ENCODE measurements around the gene KRTAP22-2.

Gene KRTAP22-2

DNA sequence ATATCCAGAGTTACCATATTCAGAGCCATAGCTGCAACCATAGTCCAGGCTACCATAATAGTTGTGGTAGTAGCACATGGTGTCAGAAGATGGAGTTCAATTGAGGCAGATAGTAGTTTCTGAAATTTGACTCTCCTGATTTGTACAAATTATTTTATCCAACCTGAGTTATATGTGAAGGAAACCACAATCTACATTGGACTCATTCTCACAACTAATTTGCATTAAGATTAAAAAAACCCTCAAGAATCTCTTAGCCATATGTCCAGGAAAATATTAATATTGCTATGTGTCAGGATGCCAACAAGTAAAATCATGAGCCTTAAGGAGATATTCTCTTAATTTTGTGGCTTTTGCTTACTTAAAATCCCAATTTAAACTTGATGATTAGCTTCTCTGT is at the start of gene KRTAP22-2:
Gene KRTAP22-2 (minus strand): TSS at position 101 of the 400 bp plus-strand sequence.
- DNase-seq (ENCODE audit: low spot score), result no peak

DNA sequence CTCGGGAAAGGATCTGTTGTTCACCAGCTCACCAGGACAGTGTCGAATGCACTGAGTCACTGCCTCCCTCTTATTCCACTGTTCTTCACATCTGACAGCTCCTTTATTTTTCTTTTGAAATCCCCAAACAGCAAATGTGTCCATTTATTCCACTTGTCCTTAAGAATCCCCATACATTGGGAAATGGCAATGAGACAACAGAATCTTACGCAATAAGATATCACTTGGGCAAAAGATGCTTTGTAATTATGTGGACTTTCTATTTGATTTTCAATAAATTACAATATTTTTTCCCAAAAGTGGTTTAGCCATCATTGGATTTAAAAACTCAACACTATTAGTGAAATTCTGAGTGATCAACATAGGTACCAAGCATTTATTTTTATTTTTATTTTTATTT is 48.5 kb upstream of the KRTAP22-2 start:
- DNase-seq (ENCODE audit: low spot score), result no peak

DNA sequence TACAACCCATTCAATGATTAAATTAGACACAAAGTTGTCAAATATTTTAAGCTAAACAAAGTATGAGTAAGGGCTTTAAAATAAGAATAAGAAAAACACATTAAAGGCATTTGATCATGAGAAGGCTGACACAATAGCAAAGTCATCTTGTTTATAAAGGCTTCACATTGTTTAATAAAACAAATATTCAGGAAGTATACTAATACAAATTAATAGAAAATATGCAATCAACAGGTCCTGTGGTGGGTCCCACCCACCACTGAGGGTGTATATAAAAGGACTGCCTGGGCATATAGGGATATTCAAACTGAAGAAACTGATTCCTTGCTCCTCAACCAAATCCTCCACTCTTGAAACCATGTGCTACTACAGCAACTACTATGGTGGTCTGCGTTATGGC is 44.7 kb upstream of the KRTAP22-2 start, which contains the start of gene KRTAP20-2:
Gene KRTAP20-2 (plus strand): TSS at position 301 of the 400 bp plus-strand sequence. CDS start 58 bp downstream, at position 359.
- DNase-seq (ENCODE audit: low spot score), result no peak

DNA sequence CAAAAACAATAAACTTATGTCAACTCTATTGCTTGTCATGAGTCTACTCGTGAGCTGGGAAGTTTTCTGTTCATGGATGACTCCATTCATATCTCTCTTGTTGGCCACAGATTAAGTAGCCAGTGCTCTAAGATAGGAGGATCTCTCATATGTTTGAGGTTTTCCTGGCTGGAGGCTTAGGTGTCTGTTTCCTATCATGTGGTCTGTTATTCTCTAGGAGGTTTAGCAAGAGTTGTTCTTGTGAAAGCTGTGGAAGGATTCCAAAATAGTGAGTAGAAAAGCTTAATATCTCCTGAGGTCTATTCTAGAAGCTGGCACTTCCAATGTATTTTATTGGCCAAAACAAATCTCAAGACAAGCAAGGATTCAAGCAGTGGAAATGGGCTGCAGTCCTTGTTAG is 39.0 kb upstream of the KRTAP22-2 start:
- DNase-seq (ENCODE audit: low spot score), result no peak

DNA sequence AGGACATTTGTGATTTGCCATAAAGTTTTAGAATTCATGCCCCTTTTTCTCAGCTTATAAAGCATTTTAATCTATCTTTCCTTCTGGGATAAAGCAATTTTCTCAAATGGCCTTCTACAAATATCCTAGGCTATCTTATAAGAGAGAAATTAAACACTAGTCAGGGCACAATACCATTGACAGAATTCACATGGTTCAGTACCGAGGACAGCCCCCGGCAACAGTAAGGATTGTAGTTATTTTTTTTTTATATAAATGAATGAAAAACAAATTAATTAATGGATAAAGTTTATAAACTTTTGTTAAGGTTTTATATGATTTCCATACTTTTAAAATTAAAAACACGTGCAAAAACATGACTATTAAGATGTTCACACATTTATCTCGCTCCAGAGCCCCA is 37.9 kb upstream of the KRTAP22-2 start:
- DNase-seq (ENCODE audit: low spot score), result no peak

DNA sequence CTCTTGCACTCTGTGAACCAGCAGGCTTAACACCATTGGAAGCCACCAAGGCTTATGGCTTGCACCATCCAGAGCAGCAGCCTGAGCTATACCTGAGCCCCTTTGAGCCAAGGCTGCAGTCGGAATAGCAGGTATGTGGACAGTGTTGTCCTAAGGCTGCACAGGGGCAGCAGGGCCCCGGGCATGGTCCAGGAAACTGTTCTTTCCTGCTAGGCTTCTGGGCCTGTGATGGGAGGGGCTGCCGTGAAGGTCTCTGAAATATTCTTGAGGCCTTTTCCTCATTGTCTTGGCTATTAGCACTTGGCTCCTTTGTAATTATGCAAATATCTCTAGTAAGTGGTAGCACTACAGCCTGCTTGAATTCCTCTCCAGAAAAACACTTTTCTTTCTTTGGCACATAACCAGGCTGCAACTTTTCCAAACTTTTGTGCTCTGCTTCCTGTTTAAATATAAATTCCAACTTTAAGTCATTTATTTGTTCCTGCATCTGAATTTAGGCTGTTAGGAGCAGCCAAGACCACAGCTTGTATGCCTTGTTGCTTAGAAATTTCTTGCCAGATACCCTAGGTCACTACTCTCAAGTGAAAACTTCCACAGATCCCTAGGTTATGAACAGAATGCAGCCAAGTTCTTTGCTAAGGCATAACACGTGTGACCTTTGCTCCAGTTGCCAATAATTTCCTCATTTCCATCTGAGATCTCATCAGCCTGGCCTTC is 35.4 kb upstream of the KRTAP22-2 start:
- DNase-seq (ENCODE audit: low spot score), result no peak

DNA sequence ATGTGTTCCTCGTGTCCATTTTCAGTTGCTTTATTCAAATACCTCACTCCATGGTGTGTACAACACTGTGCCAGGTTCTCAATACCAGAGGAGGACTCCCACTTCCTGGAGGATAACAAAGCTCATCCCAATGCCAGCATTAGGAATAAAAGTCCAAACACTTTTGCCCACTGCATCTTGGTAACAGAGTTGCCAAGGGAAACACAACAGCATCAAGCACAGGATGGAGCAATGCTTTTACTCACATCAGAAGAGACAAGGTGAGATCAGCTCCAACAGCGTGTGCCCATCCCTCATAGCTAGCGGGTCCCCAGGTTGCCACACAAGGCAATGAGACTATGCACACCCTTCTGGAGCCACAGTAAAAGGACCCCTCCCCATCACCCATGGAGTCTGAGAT is 33.2 kb upstream of the KRTAP22-2 start:
- no peak for DNase-seq (ENCODE audit: low spot score)

DNA sequence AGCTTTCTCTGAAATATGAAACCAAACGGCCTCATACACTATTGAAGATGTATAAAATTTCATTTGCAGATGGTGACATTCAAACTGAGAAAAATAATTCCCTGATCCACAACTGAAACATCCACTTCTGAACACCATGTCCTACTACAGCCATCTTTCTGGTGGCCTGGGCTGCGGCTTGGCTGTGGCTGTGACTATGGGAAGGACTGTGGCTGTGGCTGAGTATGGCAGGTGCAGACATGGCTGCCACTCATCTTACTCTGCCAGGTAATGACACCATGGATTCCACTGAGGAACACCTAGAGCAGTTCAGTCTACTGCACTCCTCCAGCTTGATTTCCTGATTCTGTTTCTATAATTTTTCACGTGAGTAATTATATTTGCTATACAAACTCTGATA is 30.3 kb upstream of the KRTAP22-2 start, which contains the start of gene KRTAP20-4:
Gene KRTAP20-4 (plus strand): TSS at position 106 of the 400 bp plus-strand sequence.
- no peak for DNase-seq (ENCODE audit: low spot score)

DNA sequence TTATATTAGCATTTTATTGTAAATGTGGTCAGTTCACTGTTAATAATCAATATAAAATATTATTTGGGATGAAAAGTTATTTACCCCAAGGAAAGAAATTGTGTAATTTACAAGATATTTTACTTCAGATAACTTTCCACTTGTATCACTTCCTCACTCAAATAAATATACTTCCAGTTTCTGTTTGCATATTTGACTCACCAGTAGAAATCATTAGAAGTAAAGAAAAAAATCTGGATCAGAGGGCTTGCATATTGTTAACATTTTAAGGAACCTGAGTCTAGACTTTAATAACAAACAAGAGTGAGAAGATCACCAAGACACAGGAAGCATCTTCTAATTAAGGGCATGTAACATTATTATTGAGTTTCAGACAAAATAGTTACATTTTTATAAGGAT is 29.9 kb upstream of the KRTAP22-2 start:
- no peak for DNase-seq (ENCODE audit: low spot score)

DNA sequence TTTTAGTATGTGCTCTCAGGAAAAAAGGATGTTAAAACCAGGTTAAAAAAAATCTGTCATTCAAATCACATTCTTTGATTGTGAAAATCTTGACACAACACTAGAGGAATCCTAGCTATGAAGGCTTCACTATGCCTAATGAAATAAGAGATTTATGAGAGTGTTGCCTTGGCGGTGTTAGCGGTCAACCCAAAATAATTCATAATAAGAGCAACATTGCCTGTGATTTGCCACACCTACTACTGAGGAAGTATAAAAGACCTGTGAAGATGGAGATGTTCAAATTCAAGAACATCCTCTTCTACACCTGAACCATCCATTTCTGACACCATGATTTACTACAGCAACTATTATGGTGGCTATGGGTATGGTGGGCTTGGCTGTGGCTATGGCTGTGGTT is 25.9 kb upstream of the KRTAP22-2 start, which contains the start of gene KRTAP20-1:
Gene KRTAP20-1 (plus strand): TSS at position 301 of the 400 bp plus-strand sequence. CDS start 30 bp downstream, at position 331.
- no peak for DNase-seq (ENCODE audit: low spot score)

DNA sequence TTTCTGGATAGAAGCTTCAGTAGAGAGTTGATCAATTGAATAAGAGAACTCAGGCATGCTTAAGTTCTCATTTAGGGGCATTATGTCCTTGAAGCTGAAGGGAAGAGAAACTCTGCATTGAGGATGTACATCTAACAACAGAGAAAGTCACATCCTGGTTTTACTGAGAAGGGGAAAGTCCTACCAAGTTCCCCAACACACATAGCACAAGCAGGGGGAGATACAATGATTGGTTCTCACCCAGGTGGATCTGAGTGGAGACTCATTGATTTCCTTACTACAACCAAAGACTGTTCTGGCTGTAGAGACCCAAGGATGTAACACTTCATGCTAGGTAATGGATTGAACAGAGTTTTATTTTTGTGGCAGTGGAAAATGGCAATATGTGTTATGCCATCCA is 25.0 kb upstream of the KRTAP22-2 start:
- no peak for DNase-seq (ENCODE audit: low spot score)

DNA sequence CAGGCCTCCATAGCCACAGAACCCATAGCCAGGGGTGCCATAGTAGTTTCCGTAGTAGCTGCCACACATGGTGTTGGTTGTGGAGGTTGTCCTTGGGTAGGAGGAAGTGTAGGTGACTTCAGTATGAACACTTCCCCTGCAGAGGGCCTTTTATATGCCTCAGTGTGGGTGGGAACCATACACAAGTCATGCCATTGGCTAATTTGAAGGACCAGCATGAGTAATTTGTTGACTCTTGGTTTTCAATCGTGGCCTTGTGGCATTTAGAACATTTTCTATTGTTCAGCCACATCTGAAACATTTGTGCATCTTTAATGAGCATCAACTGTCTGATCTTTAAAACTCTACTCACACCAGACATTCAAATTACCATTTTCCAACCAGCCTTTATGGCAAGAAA is 23.6 kb upstream of the KRTAP22-2 start, which contains the start of gene KRTAP6-1:
Gene KRTAP6-1 (minus strand): TSS at position 95 of the 400 bp plus-strand sequence. CDS start 26 bp downstream, at position 69.
- no peak for DNase-seq (ENCODE audit: low spot score)

DNA sequence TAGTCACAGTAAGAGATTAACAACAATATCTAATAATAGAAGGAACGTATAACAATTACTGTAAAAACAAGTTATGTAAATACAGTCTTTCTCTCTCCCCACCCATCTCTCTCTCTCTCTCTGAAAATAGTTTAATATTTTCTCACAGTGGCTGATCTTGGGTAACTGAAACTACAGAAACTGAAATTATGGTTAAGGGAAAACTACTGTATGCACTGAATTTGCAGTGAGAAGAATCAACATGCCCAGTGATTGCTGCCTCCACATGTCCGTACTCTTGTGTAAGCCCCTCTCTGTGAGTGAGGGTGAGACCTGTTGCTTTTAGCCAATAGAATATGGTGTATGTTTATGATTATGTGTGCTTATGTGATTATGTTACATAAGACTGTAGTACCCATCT is 21.9 kb upstream of the KRTAP22-2 start:
- no peak for DNase-seq (ENCODE audit: low spot score)

DNA sequence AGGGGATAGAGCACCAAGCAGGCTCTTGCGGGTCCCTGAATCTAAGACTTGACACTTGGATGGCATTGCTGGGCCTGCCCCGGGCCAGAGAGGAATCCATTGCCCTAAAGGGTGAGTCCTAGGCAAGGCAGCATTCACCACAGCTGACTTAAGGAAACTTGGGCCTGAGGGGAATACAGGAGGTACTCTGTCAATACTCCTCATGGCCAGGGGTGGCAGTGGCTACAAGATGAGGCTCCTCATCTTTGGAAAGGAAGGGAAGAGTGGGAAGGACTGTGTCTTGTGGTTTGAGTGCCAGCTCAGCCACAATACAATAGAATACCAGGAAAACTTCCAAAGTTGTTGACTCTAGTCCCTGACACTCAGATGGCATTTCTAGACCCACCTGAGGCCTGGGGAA is 15.8 kb upstream of the KRTAP22-2 start:
- no peak for DNase-seq (ENCODE audit: low spot score)

DNA sequence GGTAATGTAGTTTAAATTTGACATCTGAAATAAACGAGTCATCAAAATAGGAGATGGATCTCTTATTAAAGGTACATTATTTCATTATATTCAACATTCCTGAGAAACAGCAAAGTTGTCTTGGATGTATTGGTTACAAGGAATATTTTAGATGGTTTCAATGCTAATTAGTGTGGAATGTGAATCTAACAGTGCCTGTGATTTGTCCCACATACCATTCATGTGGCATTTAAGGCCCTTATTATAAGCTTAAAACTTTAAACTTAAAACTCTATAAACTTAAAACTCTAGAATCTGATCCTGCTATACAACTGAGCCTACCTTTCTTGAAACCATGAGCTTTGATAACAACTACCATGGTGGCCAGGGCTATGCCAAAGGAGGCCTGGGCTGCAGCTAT is 10.6 kb upstream of the KRTAP22-2 start, which contains the start of gene KRTAP22-1:
Gene KRTAP22-1 (plus strand): TSS at position 301 of the 400 bp plus-strand sequence.
- DNase-seq (ENCODE audit: low spot score), result no peak

DNA sequence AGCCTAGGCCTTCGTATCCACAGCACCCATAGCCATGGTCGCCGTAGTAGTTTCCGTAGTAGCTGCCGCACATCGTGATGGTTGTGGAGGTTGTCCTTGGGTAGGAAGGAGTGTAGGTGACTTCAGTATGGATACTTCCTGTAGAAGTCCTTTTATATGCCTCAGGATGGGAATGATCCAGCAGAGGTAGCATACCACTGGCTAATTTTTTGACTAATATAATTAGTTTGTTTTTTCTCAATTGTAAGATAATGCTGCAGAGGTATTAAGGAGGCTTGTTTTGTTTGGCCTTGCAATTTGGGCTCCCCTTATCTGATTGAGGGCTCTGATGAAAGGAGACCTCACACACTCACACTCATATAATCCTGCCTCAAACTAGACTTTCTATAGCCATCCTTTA is 8.6 kb upstream of the KRTAP22-2 start, which contains the start of gene KRTAP6-2:
Gene KRTAP6-2 (minus strand): TSS at position 101 of the 400 bp plus-strand sequence. CDS start 28 bp downstream, at position 73.
- no peak for DNase-seq (ENCODE audit: low spot score)

DNA sequence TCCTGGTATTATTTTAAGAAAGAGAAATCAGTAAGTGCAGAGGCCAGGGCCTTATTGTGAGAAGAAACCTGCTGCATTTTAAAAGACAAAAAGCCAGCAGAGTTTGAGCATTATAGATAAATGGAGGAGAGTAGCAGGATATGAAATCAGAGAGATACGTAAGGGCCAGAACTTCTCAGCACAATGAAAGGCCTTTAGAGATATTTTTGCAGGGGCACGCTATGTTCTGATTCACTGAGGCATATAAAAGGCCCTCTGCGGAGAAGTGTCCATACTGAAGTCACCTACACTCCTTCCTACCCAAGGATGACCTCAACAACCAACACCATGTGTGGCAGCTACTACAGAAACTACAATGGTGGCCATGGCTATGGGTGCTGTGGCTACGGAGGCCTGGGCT is 1.9 kb upstream of the KRTAP22-2 start, which contains the start of gene KRTAP6-3:
Gene KRTAP6-3 (plus strand): TSS at position 301 of the 400 bp plus-strand sequence. CDS start 6 bp downstream, at position 307.
- DNase-seq (ENCODE audit: low spot score), result no peak

DNA sequence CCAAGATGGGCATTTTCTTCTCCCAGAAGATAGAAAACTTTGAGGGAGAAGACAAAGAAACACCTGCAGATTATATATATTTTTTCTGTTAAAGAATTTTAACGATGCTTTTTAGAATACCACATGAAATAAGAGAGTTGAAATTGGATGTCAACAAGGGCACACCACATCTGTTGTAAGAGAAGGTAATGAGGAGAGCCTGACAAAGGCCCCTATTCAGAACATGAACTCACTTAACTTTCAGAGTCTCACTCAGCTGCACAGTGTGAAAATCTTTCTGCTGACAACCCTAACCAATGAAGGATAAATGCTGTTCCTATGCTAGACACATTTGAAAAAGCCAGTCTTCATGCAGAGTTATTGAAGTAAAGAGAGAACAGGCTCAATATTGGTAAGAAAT is 7.3 kb downstream of the KRTAP22-2 start:
- no peak for DNase-seq (ENCODE audit: low spot score)

DNA sequence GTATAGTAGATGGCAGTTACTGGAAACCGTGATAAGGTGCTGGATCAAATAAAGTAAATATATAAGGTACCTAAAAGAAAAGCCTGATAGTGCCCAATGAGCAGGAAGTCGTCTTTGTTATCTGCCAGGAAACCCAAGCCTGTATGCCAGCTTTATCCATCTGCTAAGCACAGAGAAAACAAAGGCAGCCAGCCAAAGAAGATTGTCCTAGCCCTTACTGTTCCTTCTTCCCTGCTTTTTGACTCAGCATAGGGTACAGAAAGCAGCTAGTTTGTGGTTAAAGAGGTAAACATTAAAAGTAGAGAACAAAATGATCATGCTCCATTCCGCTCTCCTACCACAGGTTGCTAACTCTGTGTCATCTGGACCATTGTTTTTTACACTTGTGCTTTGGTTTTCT is 10.1 kb downstream of the KRTAP22-2 start:
- DNase-seq (ENCODE audit: low spot score), result no peak

DNA sequence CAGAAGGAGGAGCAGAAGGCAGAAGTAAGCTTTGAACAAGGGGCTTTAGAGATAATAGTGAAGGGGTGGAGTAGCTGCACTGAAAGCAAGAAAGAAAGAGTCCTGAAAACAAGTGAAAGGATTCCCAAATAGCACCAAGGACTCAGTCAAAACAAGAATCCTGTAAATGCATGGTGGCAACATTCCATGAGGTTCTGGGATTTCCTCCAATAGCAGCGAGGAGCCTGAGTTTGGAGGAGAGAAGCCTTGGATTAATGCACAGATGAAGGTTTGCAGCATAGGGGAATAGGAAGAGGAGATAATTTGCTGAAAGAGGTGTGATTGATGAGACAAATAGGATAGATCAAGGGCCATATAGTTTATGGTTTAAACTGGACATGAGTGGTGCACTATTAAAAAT is 10.9 kb downstream of the KRTAP22-2 start:
- no peak for DNase-seq (ENCODE audit: low spot score)

DNA sequence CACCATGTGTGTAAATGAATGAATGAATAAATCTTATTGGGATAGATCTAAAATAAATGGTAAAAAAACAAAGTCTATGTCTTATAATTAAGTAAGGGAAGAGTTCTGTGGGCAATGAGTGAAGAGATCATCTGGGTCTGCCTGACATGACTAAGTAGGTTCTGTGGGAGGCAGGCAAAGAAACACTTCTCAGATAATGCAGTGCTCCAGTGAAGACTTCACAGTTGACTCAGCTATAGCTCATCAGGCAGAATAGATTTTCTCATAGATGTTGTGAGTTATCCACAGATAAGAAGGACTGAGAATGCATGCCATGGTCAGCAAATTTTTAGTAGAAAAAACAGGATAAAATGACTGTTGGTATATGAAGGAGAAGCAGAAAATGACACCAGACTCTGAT is 12.4 kb downstream of the KRTAP22-2 start:
- DNase-seq (ENCODE audit: low spot score), result no peak

DNA sequence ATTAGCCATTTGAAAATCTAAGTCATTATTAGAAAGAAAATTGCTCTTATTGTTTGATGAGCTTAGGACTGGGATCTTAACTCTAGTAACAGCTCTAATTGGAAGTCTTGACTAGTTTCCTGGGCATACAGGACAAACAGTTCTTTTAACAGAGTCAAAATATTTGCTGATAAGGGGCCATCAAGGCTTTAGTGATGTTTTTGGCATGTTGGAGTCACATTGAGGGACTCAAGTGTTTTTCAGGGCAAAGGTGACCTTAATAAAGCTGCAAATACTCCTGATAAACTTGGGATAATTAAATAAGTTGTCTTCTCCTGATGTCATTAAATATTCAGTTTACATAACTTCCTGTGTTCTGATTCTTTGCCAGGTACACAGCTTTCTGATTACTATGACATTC is 22.6 kb downstream of the KRTAP22-2 start:
- no peak for DNase-seq (ENCODE audit: low spot score)

DNA sequence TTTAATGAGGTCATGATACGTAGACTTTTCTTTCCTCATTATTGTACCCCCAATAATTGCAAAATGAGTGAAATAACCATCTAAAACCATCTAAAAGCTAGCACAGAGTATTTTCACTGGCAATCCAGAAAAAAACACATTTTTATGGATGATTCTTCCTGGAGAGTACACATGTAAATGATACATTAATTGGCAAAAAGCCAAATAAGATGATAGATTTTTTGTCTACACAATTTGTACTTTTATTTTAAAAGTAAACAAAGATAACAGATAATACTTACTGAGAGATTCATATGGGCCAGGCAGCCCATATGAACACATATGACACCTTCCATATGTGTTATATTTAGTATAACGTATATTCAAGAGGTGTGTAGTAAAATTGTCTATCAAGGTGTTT is 26.6 kb downstream of the KRTAP22-2 start:
- no peak for DNase-seq (ENCODE audit: low spot score)
